Measurements from ENCODE around the gene IFI30.

GRCh38 chr19:18173054-18173571 is 500 bp upstream of the IFI30 start:
- TF ChIP-seq, protein P1, sequence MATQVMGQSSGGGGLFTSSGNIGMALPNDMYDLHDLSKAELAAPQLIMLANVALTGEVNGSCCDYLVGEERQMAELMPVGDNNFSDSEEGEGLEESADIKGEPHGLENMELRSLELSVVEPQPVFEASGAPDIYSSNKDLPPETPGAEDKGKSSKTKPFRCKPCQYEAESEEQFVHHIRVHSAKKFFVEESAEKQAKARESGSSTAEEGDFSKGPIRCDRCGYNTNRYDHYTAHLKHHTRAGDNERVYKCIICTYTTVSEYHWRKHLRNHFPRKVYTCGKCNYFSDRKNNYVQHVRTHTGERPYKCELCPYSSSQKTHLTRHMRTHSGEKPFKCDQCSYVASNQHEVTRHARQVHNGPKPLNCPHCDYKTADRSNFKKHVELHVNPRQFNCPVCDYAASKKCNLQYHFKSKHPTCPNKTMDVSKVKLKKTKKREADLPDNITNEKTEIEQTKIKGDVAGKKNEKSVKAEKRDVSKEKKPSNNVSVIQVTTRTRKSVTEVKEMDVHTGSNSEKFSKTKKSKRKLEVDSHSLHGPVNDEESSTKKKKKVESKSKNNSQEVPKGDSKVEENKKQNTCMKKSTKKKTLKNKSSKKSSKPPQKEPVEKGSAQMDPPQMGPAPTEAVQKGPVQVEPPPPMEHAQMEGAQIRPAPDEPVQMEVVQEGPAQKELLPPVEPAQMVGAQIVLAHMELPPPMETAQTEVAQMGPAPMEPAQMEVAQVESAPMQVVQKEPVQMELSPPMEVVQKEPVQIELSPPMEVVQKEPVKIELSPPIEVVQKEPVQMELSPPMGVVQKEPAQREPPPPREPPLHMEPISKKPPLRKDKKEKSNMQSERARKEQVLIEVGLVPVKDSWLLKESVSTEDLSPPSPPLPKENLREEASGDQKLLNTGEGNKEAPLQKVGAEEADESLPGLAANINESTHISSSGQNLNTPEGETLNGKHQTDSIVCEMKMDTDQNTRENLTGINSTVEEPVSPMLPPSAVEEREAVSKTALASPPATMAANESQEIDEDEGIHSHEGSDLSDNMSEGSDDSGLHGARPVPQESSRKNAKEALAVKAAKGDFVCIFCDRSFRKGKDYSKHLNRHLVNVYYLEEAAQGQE (IDR thresholded peaks at IDR 0.05; ENCODE audit: unreplicated experiment) = no peak
- TF ChIP-seq EZH2phosphoT487 (IDR thresholded peaks at IDR 0.05; ENCODE audit: unreplicated experiment) (no peak), CTCF (conservative IDR thresholded peaks at IDR 0.05; ENCODE audit: low read depth in 2 of 2) (no peak), CREB1 (CRISPR knock-in tag; IDR thresholded peaks at IDR 0.05; ENCODE audit: low read depth) (no peak), POLR2AphosphoS5 (IDR thresholded peaks at IDR 0.05; ENCODE audit: low read depth) (no peak), EZH2 (IDR thresholded peaks at IDR 0.05; ENCODE audit: low read depth, unreplicated experiment) (no peak), ZNF331 (CRISPR knock-in tag; IDR thresholded peaks at IDR 0.05; ENCODE audit: low read depth) (no peak), NANOG (IDR thresholded peaks at IDR 0.05; ENCODE audit: borderline replicate concordance) (no peak), JUNB (IDR thresholded peaks at IDR 0.05; ENCODE audit: unreplicated experiment) (no peak), ETS1 (IDR thresholded peaks at IDR 0.05) (no peak)
- TF ChIP-seq, protein P2, sequence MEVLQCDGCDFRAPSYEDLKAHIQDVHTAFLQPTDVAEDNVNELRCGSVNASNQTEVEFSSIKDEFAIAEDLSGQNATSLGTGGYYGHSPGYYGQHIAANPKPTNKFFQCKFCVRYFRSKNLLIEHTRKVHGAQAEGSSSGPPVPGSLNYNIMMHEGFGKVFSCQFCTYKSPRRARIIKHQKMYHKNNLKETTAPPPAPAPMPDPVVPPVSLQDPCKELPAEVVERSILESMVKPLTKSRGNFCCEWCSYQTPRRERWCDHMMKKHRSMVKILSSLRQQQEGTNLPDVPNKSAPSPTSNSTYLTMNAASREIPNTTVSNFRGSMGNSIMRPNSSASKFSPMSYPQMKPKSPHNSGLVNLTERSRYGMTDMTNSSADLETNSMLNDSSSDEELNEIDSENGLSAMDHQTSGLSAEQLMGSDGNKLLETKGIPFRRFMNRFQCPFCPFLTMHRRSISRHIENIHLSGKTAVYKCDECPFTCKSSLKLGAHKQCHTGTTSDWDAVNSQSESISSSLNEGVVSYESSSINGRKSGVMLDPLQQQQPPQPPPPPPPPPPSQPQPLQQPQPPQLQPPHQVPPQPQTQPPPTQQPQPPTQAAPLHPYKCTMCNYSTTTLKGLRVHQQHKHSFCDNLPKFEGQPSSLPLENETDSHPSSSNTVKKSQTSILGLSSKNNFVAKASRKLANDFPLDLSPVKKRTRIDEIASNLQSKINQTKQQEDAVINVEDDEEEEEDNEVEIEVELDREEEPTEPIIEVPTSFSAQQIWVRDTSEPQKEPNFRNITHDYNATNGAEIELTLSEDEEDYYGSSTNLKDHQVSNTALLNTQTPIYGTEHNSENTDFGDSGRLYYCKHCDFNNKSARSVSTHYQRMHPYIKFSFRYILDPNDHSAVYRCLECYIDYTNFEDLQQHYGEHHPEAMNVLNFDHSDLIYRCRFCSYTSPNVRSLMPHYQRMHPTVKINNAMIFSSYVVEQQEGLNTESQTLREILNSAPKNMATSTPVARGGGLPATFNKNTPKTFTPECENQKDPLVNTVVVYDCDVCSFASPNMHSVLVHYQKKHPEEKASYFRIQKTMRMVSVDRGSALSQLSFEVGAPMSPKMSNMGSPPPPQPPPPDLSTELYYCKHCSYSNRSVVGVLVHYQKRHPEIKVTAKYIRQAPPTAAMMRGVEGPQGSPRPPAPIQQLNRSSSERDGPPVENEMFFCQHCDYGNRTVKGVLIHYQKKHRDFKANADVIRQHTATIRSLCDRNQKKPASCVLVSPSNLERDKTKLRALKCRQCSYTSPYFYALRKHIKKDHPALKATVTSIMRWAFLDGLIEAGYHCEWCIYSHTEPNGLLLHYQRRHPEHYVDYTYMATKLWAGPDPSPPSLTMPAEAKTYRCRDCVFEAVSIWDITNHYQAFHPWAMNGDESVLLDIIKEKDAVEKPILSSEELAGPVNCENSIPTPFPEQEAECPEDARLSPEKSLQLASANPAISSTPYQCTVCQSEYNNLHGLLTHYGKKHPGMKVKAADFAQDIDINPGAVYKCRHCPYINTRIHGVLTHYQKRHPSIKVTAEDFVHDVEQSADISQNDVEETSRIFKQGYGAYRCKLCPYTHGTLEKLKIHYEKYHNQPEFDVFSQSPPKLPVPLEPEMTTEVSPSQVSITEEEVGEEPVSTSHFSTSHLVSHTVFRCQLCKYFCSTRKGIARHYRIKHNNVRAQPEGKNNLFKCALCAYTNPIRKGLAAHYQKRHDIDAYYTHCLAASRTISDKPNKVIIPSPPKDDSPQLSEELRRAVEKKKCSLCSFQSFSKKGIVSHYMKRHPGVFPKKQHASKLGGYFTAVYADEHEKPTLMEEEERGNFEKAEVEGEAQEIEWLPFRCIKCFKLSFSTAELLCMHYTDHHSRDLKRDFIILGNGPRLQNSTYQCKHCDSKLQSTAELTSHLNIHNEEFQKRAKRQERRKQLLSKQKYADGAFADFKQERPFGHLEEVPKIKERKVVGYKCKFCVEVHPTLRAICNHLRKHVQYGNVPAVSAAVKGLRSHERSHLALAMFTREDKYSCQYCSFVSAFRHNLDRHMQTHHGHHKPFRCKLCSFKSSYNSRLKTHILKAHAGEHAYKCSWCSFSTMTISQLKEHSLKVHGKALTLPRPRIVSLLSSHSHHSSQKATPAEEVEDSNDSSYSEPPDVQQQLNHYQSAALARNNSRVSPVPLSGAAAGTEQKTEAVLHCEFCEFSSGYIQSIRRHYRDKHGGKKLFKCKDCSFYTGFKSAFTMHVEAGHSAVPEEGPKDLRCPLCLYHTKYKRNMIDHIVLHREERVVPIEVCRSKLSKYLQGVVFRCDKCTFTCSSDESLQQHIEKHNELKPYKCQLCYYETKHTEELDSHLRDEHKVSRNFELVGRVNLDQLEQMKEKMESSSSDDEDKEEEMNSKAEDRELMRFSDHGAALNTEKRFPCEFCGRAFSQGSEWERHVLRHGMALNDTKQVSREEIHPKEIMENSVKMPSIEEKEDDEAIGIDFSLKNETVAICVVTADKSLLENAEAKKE (CRISPR knock-in tag; IDR thresholded peaks at IDR 0.05) = no peak

Measured in GM23338 (cell line).